ENCODE measurements around the gene MPV17. TPM values are rescaled to one million over a fixed set of nuclear protein-coding genes. Genes with fewer than 3 reads are reported as not detected.

The MPV17 gene
- total and polyA plus RNA-seq, 10 donors = 58.0 to 101 (median 80.3) TPM

DNA sequence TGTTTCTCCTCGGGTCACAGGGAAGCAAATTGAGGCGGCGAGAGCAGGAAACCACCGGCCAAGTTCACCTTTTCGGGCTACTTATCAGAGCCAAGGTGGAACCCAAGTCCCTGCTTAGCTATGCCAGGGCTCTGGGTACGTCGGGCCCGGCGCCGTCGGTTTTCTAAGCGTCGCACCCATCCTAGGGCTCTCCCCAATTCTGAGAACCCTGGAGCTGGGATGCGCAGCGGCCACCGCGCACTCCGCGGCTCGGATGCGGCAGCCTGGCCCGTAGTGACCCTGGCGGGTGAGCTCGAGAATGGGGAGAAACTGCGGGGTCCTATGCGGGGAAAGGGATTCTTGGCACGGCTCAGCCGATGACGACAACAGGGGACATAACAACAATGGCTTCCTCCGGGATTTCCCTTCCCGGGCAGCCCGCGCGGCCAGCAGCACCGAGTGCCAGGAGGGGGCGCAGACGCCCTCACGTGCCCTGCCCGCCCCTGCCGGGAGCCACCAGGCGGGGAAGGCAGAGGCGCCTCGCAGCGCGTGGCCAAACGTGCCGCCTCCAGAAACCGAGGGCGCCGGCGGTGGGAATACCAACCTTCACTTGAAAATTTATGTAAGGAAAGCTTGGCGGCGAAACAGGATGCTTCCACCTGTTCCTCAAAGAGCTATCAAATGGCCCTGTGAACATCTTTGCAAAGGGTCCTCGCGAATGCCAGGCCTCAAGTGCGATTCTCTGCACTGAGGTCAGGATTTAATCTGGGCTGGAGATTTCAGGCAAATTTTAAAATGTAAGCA, 58.0 kb downstream of the MPV17 start:
- Histone ChIP-seq H3K9me3 (no peaks in the 10 kb centered on the region), H3K4me3 (peak overlapping the region; percentile 33 to 83 (median 46)), H3K27ac (no peak overlapping the region), H3K27me3 (replicated peaks in 1 of 7) (peaks cover 3 to 98% (median 51%) of the 10 kb centered on the region in 7 donors), H3K4me1 (peaks cover 28 to 43% (median 40%) of the 10 kb centered on the region in 6 donors), H3K36me3 (no peaks in the 10 kb centered on the region)
- DNase-seq = peak; percentile 86
- intact Hi-C loops (cut with DNase I; ENCODE audit: low total_unique reads) = no loop called here
- WGBS, 5 donors = 4 to 7% (median 5%) methylated on average over 34 to 56 of the region's 56 CpGs
- TF ChIP-seq, protein P1, sequence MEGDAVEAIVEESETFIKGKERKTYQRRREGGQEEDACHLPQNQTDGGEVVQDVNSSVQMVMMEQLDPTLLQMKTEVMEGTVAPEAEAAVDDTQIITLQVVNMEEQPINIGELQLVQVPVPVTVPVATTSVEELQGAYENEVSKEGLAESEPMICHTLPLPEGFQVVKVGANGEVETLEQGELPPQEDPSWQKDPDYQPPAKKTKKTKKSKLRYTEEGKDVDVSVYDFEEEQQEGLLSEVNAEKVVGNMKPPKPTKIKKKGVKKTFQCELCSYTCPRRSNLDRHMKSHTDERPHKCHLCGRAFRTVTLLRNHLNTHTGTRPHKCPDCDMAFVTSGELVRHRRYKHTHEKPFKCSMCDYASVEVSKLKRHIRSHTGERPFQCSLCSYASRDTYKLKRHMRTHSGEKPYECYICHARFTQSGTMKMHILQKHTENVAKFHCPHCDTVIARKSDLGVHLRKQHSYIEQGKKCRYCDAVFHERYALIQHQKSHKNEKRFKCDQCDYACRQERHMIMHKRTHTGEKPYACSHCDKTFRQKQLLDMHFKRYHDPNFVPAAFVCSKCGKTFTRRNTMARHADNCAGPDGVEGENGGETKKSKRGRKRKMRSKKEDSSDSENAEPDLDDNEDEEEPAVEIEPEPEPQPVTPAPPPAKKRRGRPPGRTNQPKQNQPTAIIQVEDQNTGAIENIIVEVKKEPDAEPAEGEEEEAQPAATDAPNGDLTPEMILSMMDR (IDR thresholded peaks at IDR 0.05 in 8 of 11, conservative IDR thresholded peaks at IDR 0.05 in 3 of 11) = peak in 9 of 11 experiments; percentile 28 to 74 (median 65)
- TF ChIP-seq POLR2A (IDR thresholded peaks at IDR 0.05) (no peak), POLR2AphosphoS5 (IDR thresholded peaks at IDR 0.05) (peak; percentile 19 to 70 (median 64))

DNA sequence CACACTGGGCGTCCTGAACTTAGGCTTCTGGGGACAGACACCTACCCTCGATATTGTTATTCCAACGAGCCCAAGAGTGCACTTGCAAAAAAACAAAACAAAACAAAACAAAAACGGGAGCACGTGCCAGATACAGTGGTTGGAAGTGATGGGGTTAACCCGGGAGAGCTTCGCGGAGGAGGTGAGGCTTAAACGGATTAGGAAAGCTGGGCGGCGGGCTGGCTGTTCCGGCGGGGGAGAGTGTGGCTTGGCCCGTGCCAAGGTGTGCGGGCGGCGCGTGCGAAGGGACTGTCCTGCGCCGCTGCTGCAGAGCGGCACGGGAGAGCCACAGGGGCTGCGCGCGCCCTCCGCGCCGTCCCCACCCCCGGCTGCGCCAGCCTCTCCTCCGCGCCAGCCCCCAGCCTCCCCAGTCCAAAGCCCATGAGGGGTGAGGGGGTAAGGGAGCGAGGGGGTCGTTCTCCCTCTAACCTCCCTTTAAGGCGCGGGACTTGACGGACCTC, 58.6 kb downstream of the MPV17 start:
- Histone ChIP-seq H3K36me3 (no peaks in the 10 kb centered on the region), H3K4me1 (peaks cover 28 to 43% (median 40%) of the 10 kb centered on the region in 6 donors), H3K9me3 (no peaks in the 10 kb centered on the region), H3K4me3 (peak overlapping the region; percentile 33 to 83 (median 46)), H3K27ac (no peak overlapping the region), H3K27me3 (replicated peaks in 1 of 7) (peaks cover 3 to 100% (median 52%) of the 10 kb centered on the region in 7 donors)
- TF ChIP-seq POLR2A (IDR thresholded peaks at IDR 0.05) (no peak), POLR2AphosphoS5 (IDR thresholded peaks at IDR 0.05) (no peak)
- TF ChIP-seq, protein P1 (IDR thresholded peaks at IDR 0.05 in 8 of 11, conservative IDR thresholded peaks at IDR 0.05 in 3 of 11) = no peak
- WGBS, 5 donors = 1% methylated on average over 23 to 38 of the region's 38 CpGs
- no peak for DNase-seq
- intact Hi-C loops (cut with DNase I; ENCODE audit: low total_unique reads) = no loop called here

DNA sequence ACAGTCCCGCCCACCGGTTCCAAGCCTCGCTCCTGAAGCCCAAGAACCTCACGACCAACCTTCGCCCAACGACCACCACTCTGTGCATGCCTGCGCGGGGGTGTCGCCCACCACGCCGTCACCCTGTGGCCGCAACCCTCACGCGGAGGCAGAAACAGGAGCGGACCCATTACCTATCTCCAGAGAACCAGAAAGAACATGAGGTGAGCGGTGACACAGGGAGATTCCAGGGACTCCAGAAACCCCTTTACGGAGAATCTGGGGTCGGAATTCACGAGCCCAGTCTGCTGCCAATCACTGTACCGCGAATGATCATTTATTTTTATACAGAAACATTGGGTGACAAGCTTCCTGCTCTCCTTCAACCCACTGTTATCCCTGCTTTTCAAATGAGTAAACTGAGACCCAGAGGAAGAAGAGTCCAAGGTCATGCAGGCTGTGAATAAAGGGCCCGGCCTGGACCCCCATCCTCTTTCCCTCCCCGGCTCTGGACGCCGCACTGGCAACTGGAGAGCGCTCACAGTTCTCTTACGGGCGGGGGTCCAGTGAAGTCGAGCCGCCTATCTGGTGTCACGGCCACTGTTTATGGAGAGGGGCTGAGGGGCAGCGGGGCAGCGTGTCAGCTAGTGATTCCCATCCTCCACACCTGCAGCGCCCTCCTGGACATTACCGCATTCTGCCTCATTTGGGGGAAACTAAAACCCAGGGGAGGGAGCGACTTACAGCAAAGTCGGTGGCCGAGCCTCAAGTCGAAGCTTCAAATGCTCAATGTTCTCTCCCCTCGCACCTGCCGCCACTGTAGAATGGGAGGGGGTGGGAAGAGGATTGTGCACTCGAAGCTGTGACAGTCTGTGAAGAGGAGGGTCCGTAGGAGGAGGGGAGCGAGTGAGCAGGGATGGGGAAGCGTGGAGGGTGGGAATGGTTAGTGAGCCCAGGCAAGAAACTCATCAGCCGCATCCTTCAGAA, 59.3 kb downstream of the MPV17 start:
- H3K36me3 ChIP-seq = no peaks in the 10 kb centered on the region
- intact Hi-C loops (cut with DNase I; ENCODE audit: low total_unique reads) = no loop called here
- WGBS, 5 donors = 2 to 3% (median 2%) methylated on average over 36 to 46 of the region's 46 CpGs
- H3K27me3 ChIP-seq (replicated peaks in 1 of 7) = peaks cover 3 to 100% (median 52%) of the 10 kb centered on the region in 7 donors
- no peak overlapping the region for H3K27ac ChIP-seq
- H3K4me3 ChIP-seq = peak overlapping the region; percentile 45 to 83 (median 59)
- H3K9me3 ChIP-seq = no peaks in the 10 kb centered on the region
- no peak for DNase-seq
- peaks cover 28 to 43% (median 40%) of the 10 kb centered on the region in 6 donors for H3K4me1 ChIP-seq
- no peak for TF ChIP-seq POLR2A (IDR thresholded peaks at IDR 0.05)
- peak in 1 of 3 donors; percentile 6 for TF ChIP-seq POLR2AphosphoS5 (IDR thresholded peaks at IDR 0.05)
- TF ChIP-seq, protein P1 (IDR thresholded peaks at IDR 0.05 in 8 of 11, conservative IDR thresholded peaks at IDR 0.05 in 3 of 11) = no peak

All from spleen (tissue), 11 donors.